ENCODE data around the gene WDR45B. TPM values are rescaled to one million over a fixed set of nuclear protein-coding genes. Genes with fewer than 3 reads are reported as not detected.
"Not testable (repeated sequence)": the region's sequence is repeated elsewhere in the genome, so short reads cannot be mapped to it uniquely, and the experiment has no call there.

Gene WDR45B
- polyA plus RNA-seq, 6 donors from 2014 or later, result 37.9 to 77.8 (median 47.4) TPM

DNA sequence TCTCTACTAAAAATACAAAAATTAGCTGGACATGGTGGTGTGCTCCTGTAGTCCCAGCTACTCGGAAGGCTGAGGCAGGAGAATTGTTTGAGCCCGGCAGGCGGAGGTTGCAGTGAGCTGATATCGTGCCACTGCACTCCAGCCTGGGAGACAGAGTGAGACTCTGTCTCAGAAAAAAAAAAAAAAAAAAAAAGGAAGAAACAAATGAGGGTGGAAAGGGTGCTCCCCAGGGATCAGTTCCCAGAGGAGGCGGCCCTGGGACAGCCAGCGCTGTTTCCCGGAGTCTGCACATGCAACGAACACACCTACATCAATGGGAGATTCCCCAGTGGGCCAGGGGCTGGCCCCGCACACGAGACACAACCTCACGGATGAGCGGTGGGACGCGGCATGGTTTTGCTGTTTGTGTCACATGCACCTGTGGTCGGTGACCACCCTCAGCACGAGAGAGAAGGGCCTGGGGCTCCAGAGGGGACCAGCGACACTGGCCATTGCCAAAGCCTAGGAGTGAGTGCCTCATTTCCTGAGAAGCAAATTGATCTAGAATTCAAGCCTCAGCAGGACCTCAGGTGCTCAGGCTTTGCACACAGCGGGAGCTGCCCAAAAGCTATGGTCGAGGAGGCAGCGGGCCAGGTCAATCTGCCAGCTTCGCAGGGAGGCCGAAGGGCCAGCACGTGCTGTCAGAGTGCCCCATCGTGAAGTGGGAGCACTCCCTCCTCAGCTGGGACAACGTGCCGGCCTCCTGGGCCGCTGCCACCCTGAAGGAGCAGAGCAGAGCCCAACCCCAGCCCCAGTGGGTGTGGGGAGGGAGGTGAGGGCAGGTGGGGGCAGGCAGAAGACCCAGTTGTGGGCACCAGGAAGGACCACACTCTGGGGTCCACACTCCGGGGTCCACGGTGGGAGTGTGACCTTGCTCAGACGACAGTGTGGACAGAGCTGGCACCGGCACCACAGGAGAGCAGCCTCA is 13.8 kb upstream of the WDR45B start:
- Mint-ChIP-seq H3K9me3 (no peaks in the 10 kb centered on the region), H3K36me3 (peaks cover 0 to 7% of the 10 kb centered on the region in 2 donors), H3K27ac (no peak overlapping the region), H3K4me3 (no peak overlapping the region), H3K4me1 (no peaks in the 10 kb centered on the region), H3K27me3 (no peaks in the 10 kb centered on the region)
- no peak for DNase-seq
- ATAC-seq (ENCODE audit: low read depth in 2 of 2), result no peak

GRCh38 chr17:82659886-82660285 is 11.6 kb upstream of the WDR45B start:
- Mint-ChIP-seq H3K4me1 (peaks cover 0 to 2% (median 0%) of the 10 kb centered on the region in 3 donors), H3K9me3 (no peaks in the 10 kb centered on the region), H3K27ac (no peak overlapping the region), H3K27me3 (no peaks in the 10 kb centered on the region), H3K36me3 (peaks cover 0 to 7% of the 10 kb centered on the region in 2 donors), H3K4me3 (no peak overlapping the region)
- DNase-seq, result no peak
- no peak for ATAC-seq (ENCODE audit: low read depth in 2 of 2)

DNA sequence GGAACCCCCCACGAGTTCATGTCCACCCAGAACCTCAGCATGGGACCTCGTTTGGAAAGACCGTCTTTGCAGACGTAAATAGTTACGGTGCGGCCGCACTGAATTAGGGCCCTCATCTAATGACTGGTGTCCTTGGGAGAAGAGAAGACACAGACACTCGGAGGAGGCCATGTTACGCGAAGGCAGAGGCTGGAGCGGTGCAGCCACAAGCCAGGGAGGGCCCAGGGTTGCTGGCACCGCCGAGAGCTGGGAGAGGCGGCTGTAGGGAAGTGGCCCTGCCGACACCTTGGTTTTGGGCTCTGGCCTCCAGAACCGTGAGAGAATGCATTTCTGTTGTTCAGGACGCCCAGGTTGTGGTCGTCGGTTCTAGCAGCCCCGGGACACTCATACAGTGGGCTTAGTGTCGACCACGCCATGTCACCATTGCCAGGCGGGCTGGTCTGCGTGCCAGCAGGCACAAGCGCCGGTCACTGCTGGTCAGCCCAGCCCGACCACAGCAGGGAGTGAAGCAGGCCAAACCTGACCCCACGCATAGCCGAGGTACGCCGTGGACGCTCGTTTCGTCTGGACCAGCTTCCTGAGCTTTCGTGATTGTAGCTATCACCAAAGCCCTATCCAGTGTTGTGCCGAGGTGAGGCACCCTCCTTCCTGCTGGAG is 10.7 kb upstream of the WDR45B start:
- no peaks in the 10 kb centered on the region for H3K27me3 Mint-ChIP-seq
- DNase-seq, result no peak

GRCh38 chr17:82658331-82658730 is 10.1 kb upstream of the WDR45B start:
- no peak for ATAC-seq (ENCODE audit: low read depth in 2 of 2)

More for the DNA sequence above, 10.7 kb upstream of the WDR45B start:
- Mint-ChIP-seq H3K27ac (no peak overlapping the region), H3K9me3 (no peaks in the 10 kb centered on the region), H3K36me3 (peaks cover 0 to 7% of the 10 kb centered on the region in 2 donors), H3K4me3 (no peak overlapping the region), H3K4me1 (peaks cover 0 to 2% (median 0%) of the 10 kb centered on the region in 3 donors)
- ATAC-seq (ENCODE audit: low read depth in 2 of 2), result no peak

DNA sequence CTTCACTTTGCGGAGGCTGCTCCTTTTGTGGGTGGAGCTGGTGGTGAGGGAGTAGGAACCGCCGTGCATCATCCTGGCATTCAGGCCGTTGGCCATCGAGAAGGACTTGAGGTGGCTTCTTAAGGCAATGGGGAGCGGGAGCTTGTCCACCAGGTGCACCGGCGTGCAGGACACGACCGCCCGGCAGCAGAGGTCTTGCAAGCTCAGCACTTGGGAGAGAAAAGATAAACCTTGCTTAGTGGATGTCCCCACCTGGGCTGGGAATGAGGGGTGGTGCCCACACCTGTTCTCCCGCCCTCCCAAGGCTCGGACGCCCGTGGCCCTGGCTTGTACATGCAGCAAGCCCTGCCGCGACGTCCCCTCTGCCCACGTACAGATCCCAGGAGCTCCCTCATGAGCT is 9.7 kb upstream of the WDR45B start:
- H3K9me3 Mint-ChIP-seq, result no peaks in the 10 kb centered on the region
- H3K4me1 Mint-ChIP-seq, result peaks cover 0 to 2% (median 0%) of the 10 kb centered on the region in 3 donors
- DNase-seq (no peak), ATAC-seq (ENCODE audit: low read depth in 2 of 2) (no peak)
- H3K27ac Mint-ChIP-seq, result no peak overlapping the region
- H3K36me3 Mint-ChIP-seq, result peaks cover 0 to 7% of the 10 kb centered on the region in 2 donors
- no peaks in the 10 kb centered on the region for H3K27me3 Mint-ChIP-seq
- H3K4me3 Mint-ChIP-seq, result no peak overlapping the region

More at GRCh38 chr17:82658331-82658730, 10.1 kb upstream of the WDR45B start:
- Mint-ChIP-seq H3K9me3 (no peaks in the 10 kb centered on the region), H3K27ac (no peak overlapping the region), H3K4me3 (no peak overlapping the region), H3K27me3 (no peaks in the 10 kb centered on the region), H3K36me3 (peaks cover 0 to 7% of the 10 kb centered on the region in 2 donors), H3K4me1 (peaks cover 0 to 2% (median 0%) of the 10 kb centered on the region in 3 donors)
- DNase-seq, result no peak

DNA sequence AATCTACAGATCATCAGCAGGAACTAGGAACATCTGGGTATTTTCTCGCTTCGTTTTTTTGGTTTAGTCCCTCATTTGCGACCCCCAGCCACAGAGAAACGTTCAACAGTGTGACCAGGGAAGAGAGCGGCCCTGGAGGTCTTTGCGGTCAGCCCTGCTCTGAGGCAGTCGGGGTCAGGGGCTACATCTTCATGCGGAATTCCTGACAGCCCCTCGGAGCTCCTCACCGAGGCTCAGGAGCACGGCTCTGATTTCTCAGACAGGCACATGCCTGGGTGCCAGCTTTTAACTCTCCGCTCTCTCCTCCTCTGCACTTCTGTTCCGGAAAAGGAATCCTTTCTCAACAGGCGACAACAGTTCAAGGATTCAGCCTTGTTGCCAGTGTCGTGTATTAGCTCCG is 8.0 kb upstream of the WDR45B start:
- Mint-ChIP-seq H3K27me3 (no peaks in the 10 kb centered on the region), H3K27ac (no peak overlapping the region), H3K4me3 (no peak overlapping the region), H3K36me3 (peaks cover 0 to 7% of the 10 kb centered on the region in 2 donors), H3K4me1 (peaks cover 0 to 2% (median 0%) of the 10 kb centered on the region in 3 donors), H3K9me3 (no peaks in the 10 kb centered on the region)
- no peak for DNase-seq
- ATAC-seq (ENCODE audit: low read depth in 2 of 2), result no peak

GRCh38 chr17:82655523-82655922 is 7.3 kb upstream of the WDR45B start:
- no peak overlapping the region for H3K27ac Mint-ChIP-seq

DNA sequence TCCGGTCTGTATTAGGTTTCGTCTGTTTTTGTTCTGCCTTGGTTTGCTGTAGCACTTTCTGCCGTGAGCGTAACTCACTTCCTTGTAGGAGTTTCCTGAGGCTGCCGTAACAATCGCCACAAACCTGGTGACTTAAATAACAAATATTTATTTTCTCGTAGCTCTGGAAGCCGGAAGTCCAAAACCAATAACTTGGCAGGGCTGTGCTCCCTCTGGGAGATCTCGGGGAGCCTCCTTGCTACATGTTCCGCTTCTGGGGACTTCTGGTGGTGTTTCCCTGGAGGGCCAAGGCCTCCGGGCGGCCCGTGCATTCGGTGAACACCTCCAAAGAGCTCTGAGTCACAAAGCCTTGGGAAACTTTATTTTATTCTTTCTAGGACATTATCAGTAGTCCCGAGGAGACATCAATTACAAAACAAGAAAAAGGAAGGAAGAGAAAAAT is 6.8 kb upstream of the WDR45B start:
- DNase-seq (no peak), ATAC-seq (ENCODE audit: low read depth in 2 of 2) (peak in 1 of 2 donors; percentile 47)
- no peaks in the 10 kb centered on the region for H3K27me3 Mint-ChIP-seq
- peaks cover 0 to 2% (median 0%) of the 10 kb centered on the region in 3 donors for H3K4me1 Mint-ChIP-seq
- no peaks in the 10 kb centered on the region for H3K9me3 Mint-ChIP-seq
- peaks cover 0 to 7% of the 10 kb centered on the region in 2 donors for H3K36me3 Mint-ChIP-seq
- peak overlapping the region in 2 of 6 donors; percentile 47 to 78 for H3K27ac Mint-ChIP-seq
- peak overlapping the region in 1 of 8 donors; percentile 4 for H3K4me3 Mint-ChIP-seq

More at GRCh38 chr17:82655523-82655922, 7.3 kb upstream of the WDR45B start:
- Mint-ChIP-seq H3K36me3 (peaks cover 0 to 7% of the 10 kb centered on the region in 2 donors), H3K9me3 (no peaks in the 10 kb centered on the region), H3K27me3 (no peaks in the 10 kb centered on the region), H3K4me3 (no peak overlapping the region), H3K4me1 (peaks cover 0 to 2% (median 0%) of the 10 kb centered on the region in 3 donors)
- DNase-seq (no peak), ATAC-seq (ENCODE audit: low read depth in 2 of 2) (no peak)

DNA sequence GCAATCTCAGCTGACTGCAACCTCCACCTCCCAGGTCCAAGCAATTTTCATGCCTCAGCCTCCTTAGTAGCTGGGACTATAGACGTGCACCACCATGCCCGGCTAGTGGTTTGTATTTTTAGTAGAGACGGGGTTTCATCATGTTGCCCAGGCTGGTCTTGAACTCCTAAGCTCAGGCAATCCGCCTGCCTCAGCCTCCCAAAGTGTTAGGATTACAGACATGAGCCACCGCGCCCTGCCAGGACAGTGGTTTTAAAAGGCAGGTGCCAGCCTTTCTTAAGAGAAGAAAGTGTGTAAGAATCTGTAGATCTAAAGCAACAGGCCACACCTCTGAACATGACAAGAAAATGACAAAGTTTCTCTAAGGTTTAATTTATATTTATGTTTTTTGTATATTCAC is 6.4 kb upstream of the WDR45B start:
- H3K27ac Mint-ChIP-seq, result peak overlapping the region in 1 of 6 donors; percentile 47
- ATAC-seq (ENCODE audit: low read depth in 2 of 2), result not testable (repeated sequence)

GRCh38 chr17:82653651-82654528 is 5.6 kb upstream of the WDR45B start:
- Mint-ChIP-seq H3K9me3 (no peaks in the 10 kb centered on the region), H3K27ac (no peak overlapping the region), H3K27me3 (no peaks in the 10 kb centered on the region), H3K36me3 (peaks cover 0 to 7% of the 10 kb centered on the region in 2 donors), H3K4me1 (peaks cover 2 to 8% (median 7%) of the 10 kb centered on the region in 3 donors), H3K4me3 (no peak overlapping the region)
- no peak for ATAC-seq (ENCODE audit: low read depth in 2 of 2)
- no peak for DNase-seq

More for the DNA sequence above, 6.4 kb upstream of the WDR45B start:
- not testable (repeated sequence) for H3K36me3 Mint-ChIP-seq, H3K9me3 Mint-ChIP-seq, DNase-seq, H3K27me3 Mint-ChIP-seq, H3K4me1 Mint-ChIP-seq
- peak overlapping the region in 1 of 8 donors; percentile 4 for H3K4me3 Mint-ChIP-seq

GRCh38 chr17:82650723-82651122 is 2.5 kb upstream of the WDR45B start:
- Mint-ChIP-seq H3K36me3 (no peaks in the 10 kb centered on the region), H3K4me3 (peak overlapping the region in 1 of 8 donors; percentile 51), H3K4me1 (peaks cover 11 to 27% (median 18%) of the 10 kb centered on the region in 3 donors), H3K9me3 (no peaks in the 10 kb centered on the region), H3K27me3 (no peaks in the 10 kb centered on the region), H3K27ac (peak overlapping the region in 3 of 6 donors; percentile 34 to 82 (median 42))
- DNase-seq (no peak), ATAC-seq (ENCODE audit: low read depth in 2 of 2) (no peak)

DNA sequence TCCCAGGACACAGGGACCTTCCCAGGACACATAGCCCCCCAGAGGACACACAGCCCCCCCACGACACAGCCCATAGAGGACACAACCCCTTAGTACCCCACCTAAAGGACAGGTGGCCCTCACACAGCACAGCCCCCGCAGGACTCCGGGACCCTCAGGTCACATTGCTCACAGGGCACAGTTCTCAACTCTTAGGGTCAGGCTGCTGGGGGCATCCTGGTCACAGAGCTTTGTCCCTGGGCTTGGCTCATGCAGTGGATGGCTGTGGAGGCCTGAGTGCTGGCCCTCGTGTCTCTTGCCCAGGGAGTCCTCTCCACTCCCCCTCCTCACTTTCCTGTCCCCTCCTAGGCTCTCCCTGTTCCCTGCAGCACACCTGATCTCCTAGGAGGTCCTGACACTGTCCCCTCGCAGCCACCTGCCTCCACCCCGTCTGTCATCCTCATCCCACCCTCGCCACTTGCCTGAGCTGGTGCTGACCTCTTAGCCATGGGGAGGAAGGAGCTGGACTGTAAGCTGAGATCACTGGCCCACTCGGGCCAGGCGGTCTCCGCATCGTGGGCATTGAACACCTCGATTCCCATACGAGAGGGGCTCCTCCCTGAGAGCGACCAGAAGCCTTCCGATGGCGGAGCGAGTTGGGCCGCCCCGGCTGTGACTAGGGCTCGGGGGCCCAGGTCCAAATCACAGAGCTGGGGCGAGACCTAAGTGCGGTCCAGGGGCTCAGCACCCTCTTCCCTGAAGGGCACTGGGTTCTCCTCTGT is 1.4 kb upstream of the WDR45B start:
- no peaks in the 10 kb centered on the region for H3K36me3 Mint-ChIP-seq
- H3K4me1 Mint-ChIP-seq, result peaks cover 17 to 35% (median 22%) of the 10 kb centered on the region in 3 donors
- no peak for DNase-seq
- ATAC-seq (ENCODE audit: low read depth in 2 of 2), result no peak
- peak overlapping the region; percentile 52 to 85 (median 68) for H3K4me3 Mint-ChIP-seq
- H3K9me3 Mint-ChIP-seq, result no peaks in the 10 kb centered on the region
- H3K27ac Mint-ChIP-seq, result peak overlapping the region in 5 of 6 donors; percentile 57 to 88 (median 81)
- no peaks in the 10 kb centered on the region for H3K27me3 Mint-ChIP-seq

All from naive B cell (primary cell).